Measurements from ENCODE around the gene B4GALNT3.

Gene B4GALNT3

DNA sequence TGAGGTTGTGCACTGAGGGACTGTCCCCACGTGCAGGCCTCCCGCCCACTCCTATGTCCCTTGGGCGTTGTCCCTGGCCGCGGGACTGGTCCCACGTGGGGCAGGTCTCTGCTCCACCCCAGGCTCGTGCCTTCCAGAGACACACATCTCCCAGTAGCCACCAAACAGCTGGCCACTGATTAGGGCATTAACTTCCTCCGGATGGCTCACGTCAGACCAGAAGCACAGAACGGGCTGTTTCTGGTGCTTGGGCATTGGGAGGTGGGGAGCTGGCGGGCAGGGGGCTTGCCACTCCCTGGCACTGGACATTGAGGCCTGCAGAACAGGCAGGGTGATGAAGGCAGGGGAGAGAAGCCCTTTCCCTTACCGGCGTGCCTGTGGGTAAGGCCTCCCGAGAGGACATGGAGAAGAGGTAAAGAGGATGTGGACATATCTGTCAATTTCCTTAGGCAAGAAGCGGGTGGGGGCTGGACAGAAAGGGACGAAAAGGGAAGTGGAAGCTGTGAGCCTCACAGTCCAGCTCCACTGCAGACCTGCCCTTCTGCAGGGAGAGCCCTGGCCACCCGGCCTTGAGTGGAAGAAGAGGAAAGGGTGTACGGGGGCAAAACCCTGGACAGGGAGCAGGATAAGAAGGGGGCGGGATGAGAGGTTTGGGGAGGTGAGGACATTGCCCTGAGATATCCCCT, 102.3 kb downstream of the B4GALNT3 start:
- Histone ChIP-seq H3K36me3 (ENCODE audit: control insufficient read depth in 1 of 2, insufficient read depth in 2 of 2, low read length in 2 of 2) (no peaks in the 10 kb centered on the region), H3K9me3 (ENCODE audit: control insufficient read depth in 1 of 2, low read length in 2 of 2) (no peaks in the 10 kb centered on the region), H3K4me3 (ENCODE audit: low read depth in 1 of 2, low read length in 2 of 2) (peak overlapping the region in 1 of 2 donors; percentile 31), H3K27me3 (ENCODE audit: low read depth, low read length) (no peaks in the 10 kb centered on the region), H3K4me1 (ENCODE audit: control insufficient read depth in 1 of 2, insufficient read depth in 2 of 2, low read length in 2 of 2) (no peaks in the 10 kb centered on the region), H3K27ac (ENCODE audit: low read length) (no peak overlapping the region)

DNA sequence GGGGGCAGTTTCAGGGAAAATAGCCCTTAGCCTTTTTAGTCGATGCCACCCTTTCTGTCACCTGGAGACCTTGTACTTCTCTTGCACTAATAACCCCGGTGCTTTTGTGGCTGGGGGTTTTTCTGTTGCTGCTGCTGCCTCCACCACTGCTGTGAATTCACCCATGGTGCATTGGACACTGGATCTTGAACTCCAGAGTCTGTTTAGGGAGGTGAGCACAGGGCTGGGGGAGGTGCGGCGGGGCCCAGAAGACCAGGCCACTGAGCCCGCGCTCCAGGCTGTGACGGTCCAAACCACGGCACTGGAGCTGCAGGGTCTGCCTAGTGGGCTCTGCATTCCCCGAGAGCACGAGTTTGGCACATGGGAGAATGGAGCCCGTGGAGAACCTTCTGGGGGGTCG, 102.9 kb downstream of the B4GALNT3 start:
- H3K27me3 ChIP-seq (ENCODE audit: low read depth, low read length), result no peaks in the 10 kb centered on the region
- H3K4me1 ChIP-seq (ENCODE audit: control insufficient read depth in 1 of 2, insufficient read depth in 2 of 2, low read length in 2 of 2), result no peaks in the 10 kb centered on the region
- no peak overlapping the region for H3K4me3 ChIP-seq (ENCODE audit: low read depth in 1 of 2, low read length in 2 of 2)
- H3K27ac ChIP-seq (ENCODE audit: low read length), result no peak overlapping the region
- H3K9me3 ChIP-seq (ENCODE audit: control insufficient read depth in 1 of 2, low read length in 2 of 2), result no peaks in the 10 kb centered on the region
- no peaks in the 10 kb centered on the region for H3K36me3 ChIP-seq (ENCODE audit: control insufficient read depth in 1 of 2, insufficient read depth in 2 of 2, low read length in 2 of 2)

DNA sequence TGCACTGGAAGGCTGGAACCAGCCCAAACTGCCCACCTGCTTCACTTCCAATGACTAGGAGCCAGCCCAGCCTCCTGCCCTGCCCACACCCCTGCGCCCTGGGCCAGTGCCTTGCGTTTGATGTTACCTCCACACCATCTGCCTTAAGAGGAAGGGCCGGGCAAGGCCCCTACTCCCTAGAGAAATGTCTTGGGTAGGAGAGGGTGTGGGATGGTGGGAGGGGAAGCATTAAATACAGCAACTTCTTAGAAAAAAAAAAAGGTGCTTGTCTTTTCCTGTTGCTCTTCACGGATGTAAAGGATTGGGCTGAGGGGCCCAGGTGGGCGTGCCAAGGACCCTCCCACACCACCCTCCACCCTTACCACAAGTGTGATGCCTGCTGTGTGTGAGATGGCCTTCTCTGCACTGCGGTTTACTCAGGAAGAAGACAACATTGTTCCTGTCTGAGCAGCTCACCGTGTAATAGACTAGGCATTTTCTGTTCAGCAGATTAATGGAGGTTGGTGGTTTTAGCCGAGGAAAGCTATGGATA, 103.6 kb downstream of the B4GALNT3 start:
- Histone ChIP-seq H3K4me3 (ENCODE audit: low read depth in 1 of 2, low read length in 2 of 2) (no peak overlapping the region), H3K9me3 (ENCODE audit: control insufficient read depth in 1 of 2, low read length in 2 of 2) (no peaks in the 10 kb centered on the region), H3K36me3 (ENCODE audit: control insufficient read depth in 1 of 2, insufficient read depth in 2 of 2, low read length in 2 of 2) (no peaks in the 10 kb centered on the region), H3K27ac (ENCODE audit: low read length) (no peak overlapping the region), H3K27me3 (ENCODE audit: low read depth, low read length) (no peaks in the 10 kb centered on the region), H3K4me1 (ENCODE audit: control insufficient read depth in 1 of 2, insufficient read depth in 2 of 2, low read length in 2 of 2) (no peaks in the 10 kb centered on the region)

DNA sequence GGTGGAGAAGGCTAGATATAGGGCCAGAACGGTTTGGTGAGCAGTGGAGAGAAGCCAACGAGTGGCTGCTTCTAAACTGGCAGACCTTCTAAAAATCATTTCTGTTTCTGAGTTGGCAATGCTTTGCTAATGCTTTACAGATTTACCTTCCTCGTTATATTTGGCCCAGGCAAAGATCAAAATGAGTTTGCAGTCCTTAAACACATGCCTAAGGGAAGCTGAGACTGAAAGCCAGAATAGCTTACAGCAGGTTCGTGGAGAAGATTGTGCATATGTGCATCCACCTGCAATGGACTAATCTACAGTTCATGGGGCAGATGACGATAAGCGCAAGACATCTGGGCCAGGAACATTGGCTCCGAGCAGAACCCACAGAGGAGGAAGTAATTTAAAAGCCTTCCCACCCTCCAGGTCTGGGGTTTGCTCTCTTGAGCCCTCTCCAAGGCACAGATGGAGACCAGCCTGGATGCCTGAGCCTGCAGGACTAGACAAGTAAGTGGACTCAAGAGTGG, 104.1 kb downstream of the B4GALNT3 start:
- H3K27me3 ChIP-seq (ENCODE audit: low read depth, low read length), result no peaks in the 10 kb centered on the region
- no peaks in the 10 kb centered on the region for H3K4me1 ChIP-seq (ENCODE audit: control insufficient read depth in 1 of 2, insufficient read depth in 2 of 2, low read length in 2 of 2)
- H3K27ac ChIP-seq (ENCODE audit: low read length), result no peak overlapping the region
- no peaks in the 10 kb centered on the region for H3K36me3 ChIP-seq (ENCODE audit: control insufficient read depth in 1 of 2, insufficient read depth in 2 of 2, low read length in 2 of 2)
- no peaks in the 10 kb centered on the region for H3K9me3 ChIP-seq (ENCODE audit: control insufficient read depth in 1 of 2, low read length in 2 of 2)
- H3K4me3 ChIP-seq (ENCODE audit: low read depth in 1 of 2, low read length in 2 of 2), result no peak overlapping the region

DNA sequence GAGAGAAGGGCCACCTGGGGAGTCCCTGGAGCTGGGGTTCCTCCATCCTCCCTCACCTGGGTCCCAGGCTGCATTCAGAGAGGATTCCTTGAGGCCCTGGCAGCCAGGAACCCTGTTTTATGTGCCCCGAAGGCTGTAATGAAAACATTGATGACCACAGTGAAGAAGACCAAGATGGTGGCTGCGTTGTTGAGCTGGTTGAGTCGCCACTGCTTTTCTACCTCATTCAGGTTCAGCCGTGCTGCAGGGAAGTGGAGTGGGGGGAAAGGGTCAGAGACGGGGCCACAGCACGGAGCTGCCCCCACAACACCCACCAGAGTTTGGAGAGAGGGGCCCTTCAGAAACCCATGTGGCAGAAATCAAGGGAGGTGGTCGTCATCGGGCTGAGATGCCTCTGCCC, 105.4 kb downstream of the B4GALNT3 start:
- Histone ChIP-seq H3K27ac (ENCODE audit: low read length) (no peak overlapping the region), H3K9me3 (ENCODE audit: control insufficient read depth in 1 of 2, low read length in 2 of 2) (no peaks in the 10 kb centered on the region), H3K4me1 (ENCODE audit: control insufficient read depth in 1 of 2, insufficient read depth in 2 of 2, low read length in 2 of 2) (peaks cover 0 to 10% of the 10 kb centered on the region in 2 donors), H3K36me3 (ENCODE audit: control insufficient read depth in 1 of 2, insufficient read depth in 2 of 2, low read length in 2 of 2) (no peaks in the 10 kb centered on the region), H3K27me3 (ENCODE audit: low read depth, low read length) (no peaks in the 10 kb centered on the region), H3K4me3 (ENCODE audit: low read depth in 1 of 2, low read length in 2 of 2) (no peak overlapping the region)

DNA sequence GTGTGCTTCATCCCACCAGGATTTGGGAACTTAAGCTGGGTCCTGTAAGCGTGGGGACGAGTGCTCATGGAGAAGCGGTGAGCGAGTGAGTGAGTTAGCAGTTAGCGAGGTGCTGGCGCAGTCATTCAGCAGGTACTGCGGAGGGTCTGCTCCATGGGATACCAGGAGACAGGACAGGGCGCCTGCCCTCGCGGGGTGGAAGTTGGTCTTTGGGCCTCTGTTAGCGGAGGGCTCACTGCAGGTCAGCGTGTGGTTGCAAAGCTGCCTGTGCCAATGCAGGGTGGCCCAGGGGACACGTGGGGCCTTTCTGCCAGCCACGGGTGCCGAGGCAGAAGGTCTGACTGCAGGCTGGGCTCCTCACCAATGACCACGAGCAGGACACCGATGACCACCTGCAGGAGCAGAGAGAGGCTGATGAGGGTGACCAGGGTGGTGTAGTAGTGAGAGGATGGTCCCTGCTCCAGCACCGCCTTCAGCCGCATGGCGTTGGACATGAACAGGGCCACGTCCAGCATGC, 105.9 kb downstream of the B4GALNT3 start:
- peaks cover 0 to 1% of the 10 kb centered on the region in 2 donors for H3K36me3 ChIP-seq (ENCODE audit: control insufficient read depth in 1 of 2, insufficient read depth in 2 of 2, low read length in 2 of 2)
- H3K9me3 ChIP-seq (ENCODE audit: control insufficient read depth in 1 of 2, low read length in 2 of 2), result no peaks in the 10 kb centered on the region
- no peaks in the 10 kb centered on the region for H3K27me3 ChIP-seq (ENCODE audit: low read depth, low read length)
- H3K27ac ChIP-seq (ENCODE audit: low read length), result no peak overlapping the region
- H3K4me3 ChIP-seq (ENCODE audit: low read depth in 1 of 2, low read length in 2 of 2), result no peak overlapping the region
- peaks cover 0 to 13% of the 10 kb centered on the region in 2 donors for H3K4me1 ChIP-seq (ENCODE audit: control insufficient read depth in 1 of 2, insufficient read depth in 2 of 2, low read length in 2 of 2)

DNA sequence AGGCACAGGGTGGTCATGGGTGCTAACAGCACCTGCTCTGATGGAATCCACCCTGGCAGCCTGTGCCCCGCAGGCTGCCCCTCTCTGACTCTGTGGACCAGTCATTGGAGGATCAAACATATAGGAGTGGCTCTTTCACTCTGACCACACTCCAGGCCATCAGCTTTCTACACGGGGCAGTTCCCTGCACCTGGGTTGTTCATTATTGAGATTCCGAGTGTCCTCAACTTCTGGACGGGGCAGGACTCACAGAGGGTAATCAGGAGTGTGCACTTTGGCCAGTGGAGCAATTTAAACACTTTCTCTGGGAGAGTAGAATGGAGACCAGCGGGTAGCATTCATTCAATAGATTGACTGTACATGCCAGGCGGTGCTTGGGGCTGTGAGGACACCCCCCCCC, 108.7 kb downstream of the B4GALNT3 start:
- no peaks in the 10 kb centered on the region for H3K27me3 ChIP-seq (ENCODE audit: low read depth, low read length)
- H3K36me3 ChIP-seq (ENCODE audit: control insufficient read depth in 1 of 2, insufficient read depth in 2 of 2, low read length in 2 of 2), result peaks cover 0 to 7% of the 10 kb centered on the region in 2 donors
- H3K9me3 ChIP-seq (ENCODE audit: control insufficient read depth in 1 of 2, low read length in 2 of 2), result no peaks in the 10 kb centered on the region
- no peak overlapping the region for H3K4me3 ChIP-seq (ENCODE audit: low read depth in 1 of 2, low read length in 2 of 2)
- peaks cover 0 to 26% of the 10 kb centered on the region in 2 donors for H3K4me1 ChIP-seq (ENCODE audit: control insufficient read depth in 1 of 2, insufficient read depth in 2 of 2, low read length in 2 of 2)
- no peak overlapping the region for H3K27ac ChIP-seq (ENCODE audit: low read length)

DNA sequence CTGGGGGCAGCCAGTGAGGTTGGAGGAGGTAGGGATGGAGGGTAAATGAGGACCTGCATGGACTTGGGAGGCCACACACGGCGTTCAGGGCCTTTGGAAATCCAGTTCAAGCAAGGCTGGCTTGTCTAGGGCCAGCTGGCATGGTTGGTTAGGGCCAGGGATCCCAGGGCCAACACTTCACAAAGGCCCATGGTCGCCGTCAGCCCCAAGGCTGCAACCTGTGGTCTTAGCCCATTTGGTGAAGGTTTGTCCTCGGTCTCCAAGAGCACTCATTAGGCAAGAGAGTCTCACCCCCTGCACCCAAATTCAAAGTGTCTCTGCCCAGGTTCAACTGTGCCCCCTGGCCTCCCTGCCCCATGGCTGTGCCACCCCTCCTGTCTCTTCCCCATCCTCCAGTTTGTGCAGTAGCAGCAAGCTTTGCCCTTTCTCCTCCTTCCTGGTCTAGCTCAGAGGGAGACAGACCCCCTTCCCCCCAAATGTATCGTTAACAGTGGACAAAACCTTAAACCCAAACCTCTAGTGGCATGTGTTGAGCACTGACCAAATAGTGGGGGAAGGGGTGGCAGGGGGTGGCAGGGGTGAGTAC, 109.4 kb downstream of the B4GALNT3 start:
- Histone ChIP-seq H3K4me3 (ENCODE audit: low read depth in 1 of 2, low read length in 2 of 2) (peak overlapping the region; percentile 70 to 75), H3K36me3 (ENCODE audit: control insufficient read depth in 1 of 2, insufficient read depth in 2 of 2, low read length in 2 of 2) (peaks cover 0 to 7% of the 10 kb centered on the region in 2 donors), H3K9me3 (ENCODE audit: control insufficient read depth in 1 of 2, low read length in 2 of 2) (no peaks in the 10 kb centered on the region), H3K4me1 (ENCODE audit: control insufficient read depth in 1 of 2, insufficient read depth in 2 of 2, low read length in 2 of 2) (peaks cover 0 to 26% of the 10 kb centered on the region in 2 donors), H3K27ac (ENCODE audit: low read length) (no peak overlapping the region), H3K27me3 (ENCODE audit: low read depth, low read length) (no peaks in the 10 kb centered on the region)

DNA sequence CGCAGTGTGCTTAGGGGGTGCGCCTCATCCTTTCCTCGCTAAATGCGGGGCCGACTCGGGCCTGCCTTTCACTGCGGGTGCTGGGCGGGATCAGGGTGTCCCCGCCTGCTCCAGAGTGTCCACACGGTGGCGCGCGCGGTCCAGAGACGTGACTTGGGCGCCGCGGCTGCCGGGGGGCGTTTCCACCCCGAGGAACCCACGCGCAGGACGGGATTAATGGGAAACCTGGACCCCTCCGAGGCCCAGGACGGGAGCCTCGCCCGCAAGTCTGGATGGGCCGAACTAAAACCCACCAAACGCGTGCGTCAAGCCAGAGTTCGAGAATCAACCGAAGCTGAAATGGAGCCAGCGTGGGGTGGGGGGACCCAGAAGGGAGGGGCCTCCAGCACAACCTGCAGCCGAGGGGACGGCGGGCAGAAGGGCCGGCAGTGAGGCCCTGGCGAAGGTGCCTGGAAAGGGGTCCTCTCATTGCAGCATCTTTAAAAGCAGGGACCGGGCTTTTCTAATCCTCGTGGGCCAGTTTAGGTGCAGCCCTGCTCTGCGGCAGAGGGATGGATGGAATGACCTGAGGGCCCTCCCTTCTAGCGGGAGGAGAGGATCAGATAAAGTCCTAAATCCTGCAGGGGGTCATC, 110.2 kb downstream of the B4GALNT3 start:
- H3K36me3 ChIP-seq (ENCODE audit: control insufficient read depth in 1 of 2, insufficient read depth in 2 of 2, low read length in 2 of 2), result peaks cover 0 to 7% of the 10 kb centered on the region in 2 donors
- peak overlapping the region; percentile 83 for H3K27ac ChIP-seq (ENCODE audit: low read length)
- peak overlapping the region; percentile 70 to 75 for H3K4me3 ChIP-seq (ENCODE audit: low read depth in 1 of 2, low read length in 2 of 2)
- no peaks in the 10 kb centered on the region for H3K27me3 ChIP-seq (ENCODE audit: low read depth, low read length)
- H3K4me1 ChIP-seq (ENCODE audit: control insufficient read depth in 1 of 2, insufficient read depth in 2 of 2, low read length in 2 of 2), result peaks cover 0 to 26% of the 10 kb centered on the region in 2 donors
- no peaks in the 10 kb centered on the region for H3K9me3 ChIP-seq (ENCODE audit: control insufficient read depth in 1 of 2, low read length in 2 of 2)

DNA sequence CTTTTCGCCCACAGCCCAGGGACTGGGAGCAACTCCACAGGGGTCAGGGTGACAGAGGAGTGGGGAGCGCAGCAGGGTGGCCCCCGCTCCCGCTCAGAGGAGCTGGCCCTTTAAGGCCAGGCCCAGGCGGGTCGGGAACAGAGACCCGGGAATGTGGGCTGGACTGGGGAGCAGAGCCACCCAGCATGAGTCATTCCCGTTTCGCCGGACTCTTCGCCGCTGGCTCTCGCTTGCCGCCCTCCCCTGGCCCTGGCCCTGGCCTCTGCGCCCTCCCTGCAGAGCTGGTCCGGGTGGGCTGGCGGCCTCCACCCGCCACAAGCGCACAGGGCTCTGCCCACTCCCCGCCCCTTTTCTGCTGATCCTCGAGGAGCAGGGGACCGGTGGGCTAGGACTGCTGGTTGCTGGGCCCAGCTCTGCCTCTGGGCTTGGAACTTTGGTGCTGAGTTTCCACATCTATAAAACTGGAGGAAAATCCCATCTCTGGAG, 110.7 kb downstream of the B4GALNT3 start:
- peaks cover 0 to 7% of the 10 kb centered on the region in 2 donors for H3K36me3 ChIP-seq (ENCODE audit: control insufficient read depth in 1 of 2, insufficient read depth in 2 of 2, low read length in 2 of 2)
- peak overlapping the region; percentile 83 for H3K27ac ChIP-seq (ENCODE audit: low read length)
- H3K4me3 ChIP-seq (ENCODE audit: low read depth in 1 of 2, low read length in 2 of 2), result peak overlapping the region; percentile 70 to 75
- H3K27me3 ChIP-seq (ENCODE audit: low read depth, low read length), result no peaks in the 10 kb centered on the region
- no peaks in the 10 kb centered on the region for H3K9me3 ChIP-seq (ENCODE audit: control insufficient read depth in 1 of 2, low read length in 2 of 2)
- H3K4me1 ChIP-seq (ENCODE audit: control insufficient read depth in 1 of 2, insufficient read depth in 2 of 2, low read length in 2 of 2), result peaks cover 0 to 29% of the 10 kb centered on the region in 2 donors
